ENCODE data around the gene ANKRD33.
"Not testable (repeated sequence)": the region's sequence is repeated elsewhere in the genome, so short reads cannot be mapped to it uniquely, and the experiment has no call there.

Gene ANKRD33

GRCh38 chr12:51874486-51874885, 13.4 kb upstream of the ANKRD33 start:
- in situ Hi-C loops (cut with HindIII; ENCODE audit: low sequenced_read_pairs), result no loop called here
- TF ChIP-seq CTCF (IDR thresholded peaks at IDR 0.05; ENCODE audit: low read depth, low read length, missing control alignments), result no peak
- DNase-seq (ENCODE audit: low read depth), result no peak
- no peak overlapping the region for H3K4me3 ChIP-seq (ENCODE audit: low read depth, low read length)

- no peak for TF ChIP-seq CTCF (IDR thresholded peaks at IDR 0.05; ENCODE audit: low read depth, low read length, missing control alignments)
- in situ Hi-C loops (cut with HindIII; ENCODE audit: low sequenced_read_pairs), result no loop called here
- H3K4me3 ChIP-seq (ENCODE audit: low read depth, low read length), result no peak overlapping the region
- no peak for DNase-seq (ENCODE audit: low read depth)
Measured at GRCh38 chr12:51879102-51879501, 8.8 kb upstream of the ANKRD33 start.

GRCh38 chr12:51883295-51883694, 4.6 kb upstream of the ANKRD33 start:
- DNase-seq (ENCODE audit: low read depth), result no peak
- TF ChIP-seq CTCF (IDR thresholded peaks at IDR 0.05; ENCODE audit: low read depth, low read length, missing control alignments), result no peak
- no peak overlapping the region for H3K4me3 ChIP-seq (ENCODE audit: low read depth, low read length)
- in situ Hi-C loops (cut with HindIII; ENCODE audit: low sequenced_read_pairs), result no loop called here

GRCh38 chr12:51883998-51884675, 3.8 kb upstream of the ANKRD33 start:
- H3K4me3 ChIP-seq (ENCODE audit: low read depth, low read length), result no peak overlapping the region
- no peak for TF ChIP-seq CTCF (IDR thresholded peaks at IDR 0.05; ENCODE audit: low read depth, low read length, missing control alignments)
- no peak for DNase-seq (ENCODE audit: low read depth)
- in situ Hi-C loops (cut with HindIII; ENCODE audit: low sequenced_read_pairs), result no loop called here

- no peak overlapping the region for H3K4me3 ChIP-seq (ENCODE audit: low read depth, low read length)
- no peak for TF ChIP-seq CTCF (IDR thresholded peaks at IDR 0.05; ENCODE audit: low read depth, low read length, missing control alignments)
- in situ Hi-C loops (cut with HindIII; ENCODE audit: low sequenced_read_pairs), result loop anchor here (5.0 kb wide), 2 partner anchors 42 to 83 kb away; no protein-coding TSS in a partner anchor
- no peak for DNase-seq (ENCODE audit: low read depth)
Measured at GRCh38 chr12:51884676-51885229, 3.1 kb upstream of the ANKRD33 start.

GRCh38 chr12:51885294-51886020, 2.4 kb upstream of the ANKRD33 start:
- in situ Hi-C loops (cut with HindIII; ENCODE audit: low sequenced_read_pairs), result loop anchor here (5.0 kb wide), 2 partner anchors 43 to 82 kb away; no protein-coding TSS in a partner anchor
- not testable (repeated sequence) for H3K4me3 ChIP-seq (ENCODE audit: low read depth, low read length); DNase-seq (ENCODE audit: low read depth)

All from astrocyte of the cerebellum (primary cell).